ENCODE measurements around the gene NUP62.

NUP62 gene

DNA sequence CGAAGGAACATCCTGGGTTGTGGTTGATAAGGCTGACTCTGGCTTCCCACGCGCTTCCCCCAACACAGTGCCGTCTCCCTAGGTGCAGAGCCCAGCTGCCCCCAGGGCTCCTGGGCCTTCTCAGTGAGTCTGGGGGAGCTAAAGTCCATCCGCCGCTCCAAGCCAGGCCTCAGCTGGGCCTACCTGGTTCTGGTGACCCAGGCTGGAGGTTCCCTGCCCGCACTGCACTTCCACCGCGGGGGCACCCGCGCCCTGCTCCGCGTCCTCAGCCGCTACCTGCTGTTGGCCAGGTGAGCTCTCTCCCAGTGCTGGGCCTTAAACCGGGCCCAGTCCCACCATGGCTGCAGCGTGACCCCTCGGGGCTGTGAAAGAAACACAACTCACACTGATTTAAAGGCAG is 48.1 kb downstream of the NUP62 start:
- DNase-seq (ENCODE audit: low read depth): no peak

DNA sequence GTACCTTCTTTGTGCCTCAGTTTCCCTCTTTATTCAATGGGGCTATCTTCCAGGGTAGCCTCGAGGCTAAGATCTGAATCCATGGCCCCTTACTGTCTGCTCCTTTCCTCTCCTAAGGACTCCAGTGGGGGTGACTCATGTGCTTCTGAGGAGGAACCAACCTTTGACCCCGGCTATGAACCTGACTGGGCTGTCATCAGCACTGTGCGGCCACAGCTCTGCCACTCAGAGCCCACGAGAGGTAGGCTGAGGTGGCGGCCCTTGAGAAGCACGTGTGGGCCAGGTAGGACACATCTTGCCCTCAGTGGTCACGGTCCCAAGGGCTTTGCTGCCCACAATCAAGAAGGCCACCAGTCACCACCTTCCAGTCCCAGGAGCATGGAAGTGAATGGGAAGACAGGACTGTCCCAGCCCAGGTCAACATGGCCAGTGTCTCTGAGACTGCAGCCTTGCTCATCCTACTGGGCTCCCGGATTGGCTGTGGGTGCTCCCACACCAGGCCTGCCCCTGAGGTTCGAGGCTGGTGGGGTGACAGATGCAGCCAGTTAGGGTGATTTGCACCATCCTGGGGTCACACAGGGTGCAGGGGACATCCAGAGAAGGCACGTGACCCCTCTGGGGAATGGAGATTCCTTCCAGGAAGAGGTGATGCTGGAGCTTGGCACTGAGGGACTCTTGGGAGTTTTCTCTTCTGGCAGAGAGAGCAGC is 49.0 kb downstream of the NUP62 start:
- no peak for DNase-seq (ENCODE audit: low read depth)

DNA sequence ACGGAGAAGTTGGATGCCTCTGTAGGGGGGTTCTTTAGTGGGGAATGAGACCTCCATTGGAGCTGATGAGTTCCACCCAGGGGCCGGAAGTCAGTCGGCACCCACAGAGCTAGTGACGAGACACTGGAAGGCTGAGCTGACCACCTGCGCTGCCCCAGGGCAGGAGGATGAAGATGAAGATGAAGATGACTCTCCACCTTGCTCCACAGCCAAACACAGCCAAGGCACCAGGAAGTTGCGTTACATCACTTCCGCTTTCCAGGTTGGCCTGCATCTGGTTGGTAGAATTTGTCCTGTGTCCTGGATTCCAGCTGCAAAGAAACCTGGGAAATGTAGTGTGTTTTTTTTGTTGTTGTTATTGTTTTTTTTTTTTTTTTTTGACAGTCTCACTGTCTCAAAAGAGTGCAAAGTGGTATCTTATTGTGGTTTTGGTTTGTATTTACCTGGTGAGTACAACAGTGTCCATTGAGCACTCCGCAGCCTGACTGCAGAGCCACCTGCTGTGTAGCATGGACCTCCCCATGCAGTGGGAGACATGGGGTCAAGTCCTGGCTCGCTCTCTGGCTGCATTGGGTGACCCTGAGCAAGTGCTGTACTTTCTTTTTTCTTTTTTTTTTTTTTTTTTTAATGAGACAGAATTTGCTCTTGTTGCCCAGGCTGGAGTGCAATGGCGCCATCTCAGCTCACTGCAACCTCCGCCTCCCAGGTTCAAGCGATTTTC is 49.9 kb downstream of the NUP62 start:
- no peak for DNase-seq (ENCODE audit: low read depth)

DNA sequence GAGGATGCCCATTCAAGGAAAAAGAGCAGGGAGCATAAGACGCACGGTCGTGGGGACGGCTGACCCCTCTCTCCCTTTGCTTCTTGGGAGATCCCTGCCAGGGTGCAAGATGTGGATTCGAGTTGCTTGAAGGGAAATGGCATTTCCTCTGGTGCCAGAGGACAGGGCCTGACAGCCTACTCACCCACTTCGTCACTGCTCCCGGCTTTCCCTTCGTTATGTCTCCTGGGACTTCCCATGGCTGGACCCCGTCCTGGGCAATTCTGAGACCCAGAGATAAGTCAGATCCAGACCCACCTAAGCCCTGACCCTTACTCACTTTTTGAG is 50.6 kb downstream of the NUP62 start:
- DNase-seq (ENCODE audit: low read depth): no peak

DNA sequence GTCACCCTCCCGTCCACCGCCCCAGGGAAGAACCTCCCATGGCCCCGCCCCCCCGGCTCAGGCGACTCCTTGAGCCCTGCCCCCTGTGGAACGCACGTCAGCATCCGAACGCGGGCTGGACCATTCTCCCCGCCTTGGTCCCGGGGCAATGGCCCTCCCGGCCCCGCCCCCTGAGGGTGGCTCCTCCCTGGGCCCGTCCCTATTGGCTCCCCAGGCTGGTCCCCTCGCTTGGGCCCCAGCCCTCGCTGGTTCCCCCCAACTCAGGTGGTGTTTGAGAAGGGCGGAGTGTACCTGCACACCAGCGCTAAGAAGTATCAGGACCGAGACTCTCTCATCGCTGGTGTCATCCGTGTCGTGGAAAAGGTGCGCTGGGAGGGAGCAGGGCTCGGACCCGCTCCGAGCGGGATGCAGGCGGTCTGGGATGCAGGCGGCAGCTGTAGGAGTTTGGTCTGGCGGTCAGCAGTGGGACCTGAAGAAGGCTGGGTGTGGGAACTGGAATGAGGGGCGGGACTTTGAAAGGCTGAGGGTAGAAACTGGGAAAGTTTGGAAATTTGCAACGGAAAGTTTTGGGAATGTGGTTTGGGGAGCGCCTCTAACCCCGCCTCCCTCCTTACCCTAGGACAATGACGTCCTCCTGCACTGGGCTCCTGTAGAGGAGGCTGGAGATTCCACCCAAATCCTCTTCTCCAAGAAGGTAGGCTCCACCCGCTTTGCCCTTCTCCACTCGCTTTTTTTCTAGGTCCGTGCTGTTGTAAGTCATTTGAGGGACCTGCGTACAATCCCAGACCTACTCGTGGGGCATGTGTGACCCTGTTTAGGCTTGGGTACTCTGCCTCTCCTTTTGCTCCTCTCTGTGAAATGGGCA is 51.2 kb downstream of the NUP62 start:
- DNase-seq (ENCODE audit: low read depth): peak; percentile 77

DNA sequence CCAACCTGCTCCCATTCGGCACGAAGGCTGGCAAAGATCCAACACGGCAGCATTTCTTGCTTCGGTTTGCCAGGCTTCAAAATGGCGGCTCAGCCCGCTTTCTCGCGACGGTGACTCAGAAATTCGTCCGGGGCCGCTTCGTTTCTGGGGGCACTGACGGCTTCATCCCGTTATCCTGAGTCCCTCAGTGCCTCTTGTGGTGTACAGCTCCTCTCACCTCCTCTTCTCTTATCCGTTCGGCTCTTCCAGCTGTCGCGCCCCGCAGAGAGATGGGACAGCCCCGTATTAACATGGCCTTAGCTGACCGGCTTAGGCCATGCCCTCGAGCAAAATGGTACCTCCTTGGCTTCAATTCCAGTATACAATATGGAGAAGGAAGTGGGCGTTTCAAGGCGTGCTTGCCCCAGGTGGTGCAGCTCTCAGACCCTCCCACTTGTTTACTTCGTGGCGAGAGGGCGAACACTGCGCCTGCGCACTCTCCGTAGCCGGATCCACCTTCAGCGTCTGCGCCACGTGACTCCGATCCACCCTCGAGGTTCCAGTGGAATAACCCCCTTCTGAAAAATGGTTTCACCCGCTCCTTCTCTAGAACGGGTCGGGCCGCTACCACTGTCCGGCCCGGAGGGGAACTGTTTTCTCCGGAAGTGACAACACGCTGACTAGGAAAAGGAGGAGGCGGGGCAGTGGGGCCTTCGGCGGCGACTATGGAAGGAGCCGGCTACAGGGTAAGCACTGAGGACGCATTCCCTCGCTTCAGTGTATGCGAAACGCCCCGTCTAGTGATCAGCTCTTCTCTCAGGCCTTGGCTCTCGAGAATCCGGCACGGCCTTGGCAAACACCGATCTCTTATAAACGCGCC is 52.1 kb downstream of the NUP62 start, which contains the start of the genes AKT1S1 and TBC1D17:
TSS of gene AKT1S1 (minus strand) at position 336 of the 859 bp plus-strand sequence. CDS start 4,060 bp downstream, outside the sequence.
TSS of gene TBC1D17 (plus strand) at position 683 of the 859 bp plus-strand sequence. CDS start at position 705, 22 bp downstream.
- peak; percentile 99 for DNase-seq (ENCODE audit: low read depth)

DNA sequence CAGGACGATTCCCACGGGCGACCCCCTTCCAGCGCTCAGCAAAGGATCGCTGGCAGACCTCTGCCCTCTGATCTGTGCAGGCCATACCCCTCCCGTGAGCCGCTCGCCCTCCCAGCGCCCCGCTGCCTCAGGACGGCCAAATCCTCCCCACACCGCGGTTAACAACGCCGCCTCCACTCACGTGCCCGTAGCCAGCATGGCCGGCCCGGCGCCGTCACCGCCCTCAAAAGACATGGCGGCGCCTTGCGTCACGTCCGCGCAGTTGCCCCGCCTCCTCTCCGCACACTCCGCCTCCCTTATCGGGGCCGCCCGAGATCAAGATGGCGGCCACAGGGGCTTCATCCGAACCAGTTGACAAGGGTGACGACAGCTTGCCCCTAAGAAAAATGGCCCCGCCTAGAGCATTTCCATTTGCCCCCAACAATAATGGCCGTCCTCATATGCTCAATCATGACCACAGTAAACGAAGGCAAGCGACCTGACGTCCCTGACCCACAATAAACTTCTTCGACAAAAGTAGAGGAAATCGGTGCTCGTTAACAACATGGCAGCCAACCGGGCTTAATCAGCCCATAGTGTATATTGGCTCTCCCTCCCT is 52.8 kb downstream of the NUP62 start:
- DNase-seq (ENCODE audit: low read depth): peak; percentile 90

DNA sequence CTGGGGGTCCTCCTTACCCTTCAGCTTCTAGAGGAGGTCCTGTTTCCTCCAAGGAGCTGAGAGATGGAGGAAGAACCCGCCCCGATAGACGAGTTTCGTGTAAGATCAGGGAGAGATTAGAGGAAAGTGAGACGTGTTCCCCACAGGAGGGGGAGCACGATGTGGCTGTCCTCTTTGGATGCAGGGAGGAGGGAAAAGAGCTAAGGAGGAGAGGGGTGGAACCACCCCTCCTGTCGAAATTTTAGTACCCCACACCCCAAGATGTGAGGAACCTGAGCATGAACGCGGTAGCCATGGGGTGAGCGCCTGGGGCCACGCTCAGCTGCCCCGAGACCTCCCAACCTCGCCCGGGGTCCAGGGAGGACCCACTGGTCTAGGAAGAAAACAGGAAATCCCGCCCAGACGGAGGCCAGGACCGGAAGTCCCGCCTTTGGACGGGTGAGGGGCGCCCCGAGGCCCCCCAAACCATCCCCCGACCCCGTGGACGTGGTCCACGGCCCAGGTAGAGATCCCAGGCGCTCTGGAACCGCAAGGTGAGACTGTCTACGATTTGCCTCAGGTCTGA is 53.4 kb downstream of the NUP62 start:
- DNase-seq (ENCODE audit: low read depth): no peak

DNA sequence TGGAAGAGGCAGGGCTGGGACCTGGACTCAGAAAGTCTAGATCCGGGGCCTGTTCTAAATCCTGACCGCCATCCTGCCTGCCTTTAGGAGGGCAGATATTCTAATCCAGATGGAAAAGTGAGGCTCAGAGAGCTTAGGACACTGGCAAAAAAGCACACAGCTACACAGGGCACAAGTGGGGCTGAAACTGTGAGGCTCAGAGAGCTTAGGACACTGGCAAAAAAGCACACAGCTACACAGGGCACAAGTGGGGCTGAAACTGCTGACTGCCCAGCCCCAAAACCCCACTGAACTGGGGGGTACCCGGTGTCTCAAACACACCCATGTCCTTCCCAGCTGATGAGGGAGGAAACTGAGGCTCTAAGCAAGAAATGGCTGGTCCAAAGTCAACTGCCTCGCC is 54.1 kb downstream of the NUP62 start:
- DNase-seq (ENCODE audit: low read depth): no peak

DNA sequence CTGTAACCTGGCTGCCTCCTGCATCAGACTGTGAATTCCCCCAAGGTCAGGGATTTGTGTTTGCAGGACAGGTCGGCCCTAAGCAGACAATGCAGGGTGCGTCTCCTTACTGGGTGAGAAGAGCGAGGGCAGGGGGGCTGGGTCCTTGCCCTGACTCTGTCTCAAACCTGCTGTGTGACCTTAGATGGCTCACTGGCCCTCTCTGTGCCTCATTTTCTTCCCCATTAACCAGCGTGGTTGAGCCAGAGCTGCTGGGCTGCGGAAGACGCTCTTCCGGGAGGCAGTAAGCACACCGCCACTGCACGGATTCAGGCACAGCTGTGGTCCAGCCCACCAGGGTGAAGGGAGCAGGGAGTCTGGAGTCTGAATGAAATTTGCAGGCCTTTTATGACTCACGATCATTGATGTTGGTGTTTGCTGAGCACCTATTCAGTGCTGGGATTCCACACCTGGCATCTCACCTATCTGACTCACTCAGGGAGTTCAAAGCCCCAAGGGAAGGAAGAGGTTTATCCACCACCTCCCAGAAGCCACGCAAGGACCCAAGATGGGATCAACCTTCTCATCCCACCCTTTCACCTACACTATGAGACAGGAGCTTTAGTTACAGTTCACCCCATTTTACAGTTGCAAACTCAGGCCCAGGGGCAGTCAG is 54.7 kb downstream of the NUP62 start:
- no peak for DNase-seq (ENCODE audit: low read depth)

DNA sequence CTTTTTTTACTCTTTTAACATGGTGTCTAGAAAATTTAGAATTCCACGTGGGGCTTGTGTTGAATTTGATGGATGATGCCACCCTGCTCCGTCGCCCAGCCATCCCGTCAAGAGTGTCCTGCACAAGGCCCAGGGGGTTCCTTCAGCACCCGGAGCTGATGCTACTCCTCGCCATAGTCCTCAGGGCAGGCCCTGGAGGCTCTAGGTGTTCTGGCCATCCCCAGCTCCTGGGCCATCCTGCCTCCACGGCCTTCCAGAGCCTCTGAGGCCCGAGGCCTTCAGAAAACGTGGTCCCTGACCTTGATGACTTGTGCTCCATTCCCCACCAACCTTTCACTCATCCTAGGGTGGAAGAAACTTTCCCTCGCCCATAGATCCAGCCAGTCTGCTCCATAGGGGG is 55.5 kb downstream of the NUP62 start:
- no peak for DNase-seq (ENCODE audit: low read depth)

DNA sequence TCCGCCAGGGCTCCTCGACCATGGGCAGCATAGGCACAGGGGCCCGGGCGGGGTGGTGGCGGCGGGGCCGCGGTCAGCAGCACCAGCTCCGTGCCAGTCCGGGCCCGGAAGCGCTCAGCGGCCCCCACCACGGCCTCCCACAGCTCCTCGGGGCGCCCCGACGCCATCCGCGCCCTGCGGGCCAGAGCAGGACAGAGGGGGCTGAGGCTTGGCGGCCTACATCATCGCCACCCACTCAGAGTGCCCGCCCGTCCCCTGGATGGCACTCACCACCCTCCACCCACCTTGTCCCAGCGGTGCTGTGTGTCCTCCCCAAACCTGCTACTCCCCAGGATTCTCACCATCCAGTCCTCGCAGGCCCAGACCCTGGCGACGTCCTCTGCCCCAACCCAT is 56.2 kb downstream of the NUP62 start:
- DNase-seq (ENCODE audit: low read depth): no peak

DNA sequence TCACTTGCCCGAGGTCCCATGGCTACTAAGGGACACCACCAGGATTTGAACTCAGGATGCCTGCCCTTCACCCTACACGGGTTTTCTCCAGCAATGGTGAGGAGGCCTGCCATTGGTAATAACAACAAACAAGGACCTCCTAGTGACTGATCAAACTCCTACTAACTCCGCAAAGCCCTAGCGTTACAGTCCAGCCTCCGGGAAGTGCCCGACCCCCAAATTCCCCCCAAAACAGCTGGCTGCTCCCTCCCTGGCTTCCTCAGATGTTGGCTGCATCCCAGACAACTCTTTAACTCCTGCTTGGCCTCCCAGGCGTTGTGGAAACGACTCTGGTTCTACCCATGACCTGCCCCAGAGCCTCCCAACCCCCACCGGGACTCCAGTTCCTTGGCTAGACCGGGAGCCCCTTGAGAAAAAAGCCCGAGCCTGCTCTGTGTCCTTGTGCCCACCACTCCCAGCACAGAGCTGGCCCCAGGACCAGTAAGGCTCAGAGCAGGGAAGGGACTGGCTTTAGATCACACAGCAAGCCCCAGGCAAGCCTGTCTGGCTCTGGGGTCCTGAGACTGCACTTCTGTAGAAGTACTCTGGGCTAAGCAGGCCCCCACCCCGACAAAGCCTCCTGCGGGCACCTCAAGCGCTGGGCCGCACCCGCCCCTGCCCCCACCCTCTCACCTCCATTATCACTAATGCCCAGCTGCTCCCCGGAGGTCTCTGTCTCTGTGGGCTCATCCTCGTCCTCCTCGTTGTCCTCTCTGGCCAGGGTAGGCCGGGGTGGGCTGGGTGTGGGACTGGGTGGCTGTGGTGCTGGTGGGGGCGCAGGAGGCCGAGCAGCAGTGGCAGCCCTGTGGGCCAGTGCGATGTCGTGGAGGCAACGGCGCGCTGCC is 56.8 kb downstream of the NUP62 start:
- no peak for DNase-seq (ENCODE audit: low read depth)

DNA sequence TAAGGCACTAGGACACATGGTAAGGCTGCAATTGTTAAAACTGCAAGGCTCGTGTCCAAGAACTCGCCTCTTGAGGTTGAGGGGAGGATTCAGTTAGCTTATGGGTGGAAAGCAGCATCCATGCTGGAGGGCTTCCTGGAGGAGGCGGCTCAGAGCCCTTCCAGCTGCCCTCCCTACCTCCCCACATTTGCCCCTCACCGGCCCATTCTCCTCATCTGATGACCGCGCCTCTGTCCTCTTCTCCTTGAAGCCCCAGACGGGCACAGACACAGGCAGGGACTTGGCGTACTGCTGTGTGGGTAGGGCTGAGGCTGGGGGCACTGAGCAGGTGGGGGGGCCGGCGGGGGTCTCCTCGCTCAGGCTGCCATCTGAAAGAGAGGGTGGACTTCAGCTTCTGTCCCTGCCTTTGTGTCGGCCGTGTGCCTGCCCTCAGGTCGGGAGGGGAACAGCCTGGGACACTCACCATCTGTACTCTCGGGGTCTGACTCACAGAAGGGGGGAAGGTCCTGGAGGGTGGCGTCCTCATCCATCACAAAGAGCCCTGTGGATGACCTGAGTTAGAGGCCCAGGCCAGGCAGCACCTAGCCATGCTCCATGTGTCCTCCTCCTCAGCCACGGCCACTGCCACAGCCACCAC is 57.8 kb downstream of the NUP62 start:
- DNase-seq (ENCODE audit: low read depth): no peak

DNA sequence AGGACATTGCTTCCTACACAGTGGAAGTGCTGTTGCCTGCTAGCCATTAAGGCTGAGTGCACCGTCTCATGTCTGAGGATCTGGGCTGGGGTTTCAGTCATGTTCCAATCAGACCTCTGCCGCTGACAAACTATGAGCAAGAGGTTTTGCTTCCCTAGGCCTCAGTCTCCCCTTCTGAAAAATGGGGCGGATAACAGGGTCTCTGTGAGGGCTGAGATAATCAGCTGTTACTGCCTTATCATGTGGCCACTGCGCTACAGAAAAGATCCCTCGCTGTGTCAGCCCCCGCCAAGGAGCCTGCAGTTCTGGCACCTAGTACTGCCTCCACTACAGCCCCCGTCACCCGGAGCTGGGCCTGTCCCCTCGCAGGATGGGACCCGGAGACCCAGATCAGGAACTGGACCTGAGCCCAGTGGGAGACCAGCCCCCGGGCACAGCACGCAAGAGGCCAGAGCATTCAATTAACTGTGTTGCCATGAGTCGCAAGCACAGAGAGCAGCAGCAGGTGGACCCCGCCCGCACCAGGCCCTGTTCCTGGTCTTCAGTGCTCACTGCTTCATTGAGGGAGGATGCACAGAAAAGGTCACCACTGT is 58.9 kb downstream of the NUP62 start:
- DNase-seq (ENCODE audit: low read depth): no peak

DNA sequence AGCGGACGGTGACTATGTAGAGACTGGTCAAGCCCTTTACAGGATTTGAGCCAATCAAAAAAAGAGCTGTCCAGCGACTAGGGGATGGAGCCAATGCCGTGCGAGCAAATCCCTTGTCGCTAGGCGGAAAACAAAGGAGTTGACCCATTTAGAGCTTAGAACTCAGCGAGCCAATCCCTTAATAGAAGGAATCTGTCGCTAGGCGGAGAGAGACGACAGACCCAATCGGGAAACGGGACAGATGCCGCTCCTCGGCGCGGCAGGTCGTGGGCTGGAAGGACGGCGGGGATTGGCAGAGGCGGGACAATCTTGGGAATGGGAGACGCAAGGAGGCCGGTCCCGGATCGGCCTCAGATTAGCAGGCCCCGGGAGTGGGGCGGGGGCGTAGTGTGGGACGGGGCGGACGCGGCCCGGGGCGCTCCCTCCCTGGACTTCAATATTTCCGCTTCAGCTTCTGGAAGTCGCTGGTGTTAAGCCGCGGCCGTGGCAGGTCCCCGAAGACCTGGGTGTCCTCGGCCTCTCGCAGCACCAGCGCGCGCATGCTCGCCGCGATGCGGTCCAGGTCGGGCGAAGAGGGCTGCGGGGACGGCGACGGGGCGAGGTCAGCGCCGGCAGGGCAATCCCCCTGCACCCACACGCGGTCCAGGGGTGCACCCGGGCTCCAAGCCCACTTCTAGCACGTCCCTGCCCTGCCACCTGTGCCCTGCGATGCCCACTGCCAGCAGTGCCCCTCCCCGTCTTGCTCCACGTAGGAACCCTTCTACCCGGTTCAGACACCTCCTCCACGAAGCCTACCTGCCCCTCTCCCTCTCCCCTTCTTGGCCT is 59.6 kb downstream of the NUP62 start:
- peak; percentile 100 for DNase-seq (ENCODE audit: low read depth)

DNA sequence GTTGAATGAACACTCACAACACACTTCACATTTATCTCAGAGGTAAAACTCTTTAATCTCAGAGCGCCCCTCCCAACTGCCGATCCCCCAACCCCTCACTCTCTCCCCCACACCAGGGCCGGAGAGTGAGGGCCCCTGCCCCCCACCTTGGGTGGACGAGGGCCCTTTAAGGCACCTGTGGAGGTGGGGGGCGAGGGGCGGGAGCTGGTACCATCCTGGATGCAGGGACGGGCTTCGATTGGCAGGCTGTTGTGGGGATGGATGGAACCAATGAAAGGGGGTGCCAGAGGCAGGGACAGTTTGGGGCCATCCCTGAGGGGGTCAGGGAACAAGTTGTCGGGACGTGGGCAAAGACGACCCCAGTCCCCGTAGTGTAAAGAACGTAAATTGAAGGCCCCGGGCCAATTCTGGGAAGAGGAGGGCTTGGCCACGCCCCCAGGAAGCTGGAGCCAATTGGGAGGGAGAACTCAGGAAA is 60.3 kb downstream of the NUP62 start:
- no peak for DNase-seq (ENCODE audit: low read depth)

Measured in GM04503 (cell line).